IPS DF 6.9 (cell line): ENCODE measurements around the gene ALAS1.

Experiments
- DNase-seq: peaks from one replicate; pipeline ENCODE4 v3.0.0-alpha.2; 2013; ENCODE audit warnings: low read depth, low spot score
- H3K27ac ChIP-seq: one replicate; pipeline ENCODE4 v1.5.1; 2013; ENCODE audit warnings: low read length, control low read depth
- H3K27me3 ChIP-seq: 2 replicates; pipeline ENCODE4 v1.6.1; 2013; ENCODE audit warnings: mild to moderate bottlenecking, low read length; ENCODE audit not compliant: control insufficient read depth, insufficient read depth
- H3K36me3 ChIP-seq: 2 replicates; pipeline ENCODE4 v1.6.1; 2013; ENCODE audit warnings: low read length; ENCODE audit not compliant: control insufficient read depth, insufficient read depth
- H3K4me1 ChIP-seq: 2 replicates; pipeline ENCODE4 v1.6.1; 2013; ENCODE audit warnings: low read length; ENCODE audit not compliant: control insufficient read depth, insufficient read depth
- H3K4me3 ChIP-seq: 2 replicates; pipeline ENCODE4 v1.5.1; 2013; ENCODE audit warnings: mild to moderate bottlenecking, low read length
- H3K9me3 ChIP-seq: 2 replicates; pipeline ENCODE4 v1.6.1; 2013; ENCODE audit warnings: low read length, inconsistent platforms; ENCODE audit not compliant: control insufficient read depth, insufficient read depth
- WGBS: extraction: QIAGEN DNeasy Blood & Tissue Kit; methylation state at CpG from one replicate; pipeline ENCODE4 v1.1.7; 2013; ENCODE audit warnings: mixed read lengths, missing lambda C conversion rate; ENCODE audit not compliant: insufficient read length, insufficient coverage; 5-methylcytosine and 5-hydroxymethylcytosine counted together

The ALAS1 gene

GRCh38 chr3:52197499-52197841 lies 490 bp upstream of the ALAS1 start:
- H3K36me3 ChIP-seq, result 0 out of 2 replicates have a peak, but pooled peaks cover 2% of the 10 kb centered on the region
- no CpG with 5 or more reads among the region's 10 CpGs for WGBS
- peaks cover 4% of the 10 kb centered on the region; the same call in 1 of the 2 replicates for H3K4me1 ChIP-seq
- H3K27ac ChIP-seq, result no peak overlapping the region
- no peaks in the 10 kb centered on the region for H3K9me3 ChIP-seq
- no peaks in the 10 kb centered on the region for H3K27me3 ChIP-seq
- no peak for DNase-seq
- H3K4me3 ChIP-seq, result peak overlapping the region; percentile 12; the same call in 1 of the 2 replicates

GRCh38 chr3:52198643-52199608 lies 966 bp downstream of the ALAS1 start:
- Histone ChIP-seq H3K27me3 (no peaks in the 10 kb centered on the region), H3K4me3 (peak overlapping the region; percentile 90), H3K27ac (no peak overlapping the region), H3K4me1 (peaks cover 4% of the 10 kb centered on the region; the same call in 1 of the 2 replicates), H3K9me3 (no peaks in the 10 kb centered on the region), H3K36me3 (peaks cover 5% of the 10 kb centered on the region)
- no peak for DNase-seq
- no CpG with 5 or more reads among the region's 14 CpGs for WGBS

- H3K27me3 ChIP-seq, result no peaks in the 10 kb centered on the region
- peaks cover 14% of the 10 kb centered on the region for H3K36me3 ChIP-seq
- WGBS, result no CpG with 5 or more reads among the region's 5 CpGs
- H3K27ac ChIP-seq, result no peak overlapping the region
- no peak for DNase-seq
- H3K9me3 ChIP-seq, result no peaks in the 10 kb centered on the region
- no peak overlapping the region for H3K4me3 ChIP-seq
- peaks cover 4% of the 10 kb centered on the region; the same call in 1 of the 2 replicates for H3K4me1 ChIP-seq
These were observed 3.2 kb downstream of the ALAS1 start for GRCh38 chr3:52200981-52201679.

DNA sequence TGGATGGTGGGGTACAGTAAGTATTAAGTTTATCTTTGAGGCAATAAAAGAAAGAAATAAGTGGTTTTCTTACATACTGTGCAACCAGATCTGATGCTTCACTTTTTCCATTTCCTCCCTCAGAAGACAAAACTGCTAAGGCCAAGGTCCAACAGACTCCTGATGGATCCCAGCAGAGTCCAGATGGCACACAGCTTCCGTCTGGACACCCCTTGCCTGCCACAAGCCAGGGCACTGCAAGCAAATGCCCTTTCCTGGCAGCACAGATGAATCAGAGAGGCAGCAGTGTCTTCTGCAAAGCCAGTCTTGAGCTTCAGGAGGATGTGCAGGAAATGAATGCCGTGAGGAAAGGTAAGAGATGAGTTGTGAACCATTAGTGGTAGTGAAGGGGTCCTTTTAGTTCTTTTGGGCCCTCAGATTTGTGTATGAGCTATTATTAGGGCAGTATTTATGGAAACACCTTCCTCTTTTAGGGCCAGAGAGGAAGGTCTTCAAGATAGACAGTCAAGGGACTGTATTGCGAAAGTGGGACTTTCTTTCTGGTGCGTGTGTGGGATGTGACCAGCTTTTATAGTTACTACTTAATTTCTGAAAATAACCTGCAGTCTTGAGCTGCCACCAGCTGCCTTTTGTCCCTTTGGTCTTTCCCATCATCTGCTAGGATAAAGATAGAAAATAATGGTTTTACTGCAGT lies 4.6 kb downstream of the ALAS1 start:
- Histone ChIP-seq H3K27me3 (no peaks in the 10 kb centered on the region), H3K27ac (no peak overlapping the region), H3K4me3 (no peak overlapping the region), H3K9me3 (no peaks in the 10 kb centered on the region), H3K4me1 (peaks cover 2% of the 10 kb centered on the region; the same call in 1 of the 2 replicates), H3K36me3 (peaks cover 18% of the 10 kb centered on the region)
- WGBS, result no CpG with 5 or more reads among the region's 4 CpGs
- no peak for DNase-seq

DNA sequence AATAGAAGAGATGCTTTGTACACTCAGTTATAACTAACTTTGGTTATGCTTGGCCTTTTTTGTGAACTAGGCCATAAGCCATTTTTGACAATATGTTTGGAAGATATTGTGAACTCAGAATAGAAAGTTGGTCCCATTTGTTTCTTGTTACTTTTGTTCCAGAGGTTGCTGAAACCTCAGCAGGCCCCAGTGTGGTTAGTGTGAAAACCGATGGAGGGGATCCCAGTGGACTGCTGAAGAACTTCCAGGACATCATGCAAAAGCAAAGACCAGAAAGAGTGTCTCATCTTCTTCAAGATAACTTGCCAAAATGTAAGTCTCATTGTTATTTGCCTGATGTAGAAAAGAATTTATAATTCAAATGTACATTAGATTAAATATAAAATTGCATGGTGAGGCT lies 5.7 kb downstream of the ALAS1 start:
- DNase-seq, result no peak
- H3K27ac ChIP-seq, result no peak overlapping the region
- H3K9me3 ChIP-seq, result no peaks in the 10 kb centered on the region
- no CpG with 5 or more reads among the region's 1 CpG for WGBS
- no peaks in the 10 kb centered on the region for H3K27me3 ChIP-seq
- H3K4me3 ChIP-seq, result no peak overlapping the region
- no peaks in the 10 kb centered on the region for H3K4me1 ChIP-seq
- H3K36me3 ChIP-seq, result peaks cover 21% of the 10 kb centered on the region

DNA sequence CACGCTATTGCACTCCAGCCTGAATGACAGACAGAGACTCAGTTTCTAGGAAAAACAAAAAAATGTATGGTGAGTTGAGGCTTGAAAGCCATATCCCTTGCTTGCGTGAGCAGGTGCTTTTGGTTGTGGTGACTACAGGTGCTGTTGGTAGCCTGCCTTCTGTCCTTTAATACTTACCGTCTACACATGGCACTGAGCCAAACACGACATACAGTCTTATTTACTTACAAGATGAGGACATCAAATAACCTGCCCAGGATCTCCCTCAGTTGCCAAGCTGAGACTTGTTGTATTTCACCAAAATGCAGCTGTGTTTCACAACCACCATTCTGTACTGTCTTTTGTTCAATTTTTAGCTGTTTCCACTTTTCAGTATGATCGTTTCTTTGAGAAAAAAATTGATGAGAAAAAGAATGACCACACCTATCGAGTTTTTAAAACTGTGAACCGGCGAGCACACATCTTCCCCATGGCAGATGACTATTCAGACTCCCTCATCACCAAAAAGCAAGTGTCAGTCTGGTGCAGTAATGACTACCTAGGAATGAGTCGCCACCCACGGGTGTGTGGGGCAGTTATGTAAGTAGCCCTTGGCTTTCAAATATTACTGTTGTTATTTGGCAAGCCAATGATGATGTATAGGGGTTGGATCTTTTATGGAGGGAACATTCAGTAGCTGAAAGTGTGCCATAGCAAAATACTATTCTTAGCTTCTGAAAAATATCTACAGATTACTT lies 6.5 kb downstream of the ALAS1 start:
- Histone ChIP-seq H3K27ac (no peak overlapping the region), H3K4me3 (no peak overlapping the region), H3K9me3 (no peaks in the 10 kb centered on the region), H3K4me1 (no peaks in the 10 kb centered on the region), H3K36me3 (peaks cover 21% of the 10 kb centered on the region), H3K27me3 (no peaks in the 10 kb centered on the region)
- no peak for DNase-seq
- WGBS, result no CpG with 5 or more reads among the region's 10 CpGs

- WGBS, result no CpG with 5 or more reads among the region's 6 CpGs
- no peak overlapping the region for H3K27ac ChIP-seq
These were observed 7.9 kb downstream of the ALAS1 start for GRCh38 chr3:52205727-52206372.

DNA sequence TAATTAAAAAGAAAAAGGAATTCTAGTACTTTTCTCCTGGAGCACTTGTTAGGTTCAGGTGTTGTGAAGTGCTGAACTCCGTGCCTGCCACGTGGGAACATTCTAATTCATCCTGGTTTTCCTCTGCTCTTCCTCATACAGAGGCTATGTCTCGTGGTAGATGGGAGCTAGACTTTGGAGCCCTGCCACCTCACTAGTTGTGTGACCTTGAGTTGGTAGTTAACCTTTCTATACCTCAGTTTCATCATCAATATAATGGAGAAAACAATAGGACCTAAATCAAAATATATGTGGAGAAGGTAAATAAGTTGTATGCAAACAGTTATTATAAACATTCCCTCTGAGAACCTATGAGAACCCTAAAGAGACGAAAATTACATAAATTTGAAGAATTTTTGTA lies 10.6 kb downstream of the ALAS1 start:
- no peak for DNase-seq
- Histone ChIP-seq H3K4me1 (no peaks in the 10 kb centered on the region), H3K36me3 (peaks cover 38% of the 10 kb centered on the region), H3K27me3 (no peaks in the 10 kb centered on the region), H3K9me3 (no peaks in the 10 kb centered on the region), H3K4me3 (no peak overlapping the region), H3K27ac (no peak overlapping the region)
- no CpG with 5 or more reads among the region's 4 CpGs for WGBS

More at GRCh38 chr3:52205727-52206372, 7.9 kb downstream of the ALAS1 start:
- Histone ChIP-seq H3K27me3 (no peaks in the 10 kb centered on the region), H3K4me3 (no peak overlapping the region), H3K4me1 (no peaks in the 10 kb centered on the region), H3K9me3 (no peaks in the 10 kb centered on the region), H3K36me3 (peaks cover 27% of the 10 kb centered on the region)
- no peak for DNase-seq

DNA sequence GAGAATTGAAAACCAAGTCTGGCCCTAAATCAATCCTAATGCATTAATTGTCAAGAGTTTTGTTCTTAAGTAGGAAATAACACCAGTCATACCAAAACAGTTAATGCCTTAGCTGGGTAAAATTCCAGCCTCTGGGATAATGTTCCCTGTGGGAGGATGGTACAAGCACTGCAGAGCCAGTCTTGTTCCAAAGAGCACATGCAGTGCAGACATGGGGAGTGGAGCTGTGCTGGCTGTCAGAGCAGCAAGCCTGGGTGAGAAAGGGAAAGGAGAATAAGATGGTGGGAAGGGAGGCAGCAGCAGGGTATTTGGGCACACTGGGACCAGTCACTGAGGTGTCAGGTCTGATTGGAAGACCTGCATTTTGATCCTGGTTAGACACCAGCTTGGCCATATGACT lies 12.1 kb downstream of the ALAS1 start:
- H3K4me3 ChIP-seq, result no peak overlapping the region
- no peak overlapping the region for H3K27ac ChIP-seq

More for the DNA sequence above, 12.1 kb downstream of the ALAS1 start:
- no peak for DNase-seq
- Histone ChIP-seq H3K9me3 (no peaks in the 10 kb centered on the region), H3K4me1 (no peaks in the 10 kb centered on the region), H3K36me3 (peaks cover 37% of the 10 kb centered on the region), H3K27me3 (no peaks in the 10 kb centered on the region)
